GM19328 (cell line): Measurements from ENCODE around the gene RPS6KA1.

Source experiments
- ATAC-seq: cut with Tn5 transposase; IDR thresholded peaks from one replicate; pipeline ENCODE4 v1.9.1; 2021; ENCODE audit warnings: mild to moderate bottlenecking, moderate library complexity; ENCODE audit not compliant: unreplicated experiment

Gene RPS6KA1

DNA sequence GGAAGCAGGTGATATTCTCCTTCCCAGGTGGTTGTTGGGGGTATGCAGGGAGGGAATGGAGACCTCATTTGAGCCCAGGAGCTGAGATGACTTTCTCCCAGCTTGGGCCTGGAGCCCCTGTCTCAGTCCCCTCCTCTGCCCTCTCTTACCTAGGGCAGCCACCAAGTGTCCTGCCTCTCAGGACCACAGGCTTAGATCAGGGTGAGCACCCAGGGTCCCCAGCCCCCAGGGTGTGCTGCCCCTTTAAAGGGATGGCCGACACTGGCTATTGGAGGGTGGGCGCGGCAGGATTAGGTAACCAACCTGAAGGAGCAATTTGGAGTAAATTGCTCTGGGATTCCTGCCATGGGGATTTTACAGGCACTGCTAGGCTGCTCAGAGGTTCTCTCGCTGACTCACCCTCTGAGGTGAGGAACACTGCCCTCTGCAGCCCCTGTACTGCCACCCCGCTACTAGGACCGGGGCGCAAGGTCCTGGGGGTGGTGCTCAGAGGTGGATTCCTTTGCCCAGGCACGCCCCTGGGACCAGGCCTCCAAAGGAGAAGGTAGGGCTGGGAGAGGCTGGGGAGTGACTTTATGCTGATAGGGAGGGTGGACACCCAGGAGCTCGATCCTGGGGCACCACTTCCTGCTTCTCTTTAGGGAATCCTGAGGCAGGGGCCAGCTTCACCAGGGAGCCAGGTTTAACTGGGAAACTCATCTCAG is 1.5 kb downstream of the RPS6KA1 start:
- no peak for ATAC-seq

DNA sequence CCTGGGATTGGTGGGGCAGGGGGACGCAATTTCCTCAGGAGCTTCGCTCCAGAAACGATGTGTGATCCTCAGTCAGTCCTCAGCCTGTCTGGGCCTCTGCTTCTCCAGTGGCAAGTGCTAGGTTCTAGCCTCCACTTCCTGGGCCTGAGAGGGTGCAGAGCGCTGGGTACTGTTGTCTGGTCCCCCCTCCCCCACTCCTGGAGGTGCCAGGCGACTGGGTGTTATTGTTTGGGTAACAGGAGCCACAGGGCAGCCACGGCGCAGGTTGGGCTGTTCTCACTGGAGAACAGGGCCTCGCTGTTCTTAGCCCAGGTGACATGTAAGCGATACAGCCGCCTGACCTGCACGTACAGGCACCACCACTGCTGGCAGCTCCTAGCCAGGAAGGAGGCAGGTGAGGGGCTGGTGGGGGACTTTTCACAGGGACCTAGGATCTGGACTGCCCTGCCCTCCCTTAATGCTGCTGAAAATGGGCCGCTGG is 2.1 kb downstream of the RPS6KA1 start:
- ATAC-seq = no peak

DNA sequence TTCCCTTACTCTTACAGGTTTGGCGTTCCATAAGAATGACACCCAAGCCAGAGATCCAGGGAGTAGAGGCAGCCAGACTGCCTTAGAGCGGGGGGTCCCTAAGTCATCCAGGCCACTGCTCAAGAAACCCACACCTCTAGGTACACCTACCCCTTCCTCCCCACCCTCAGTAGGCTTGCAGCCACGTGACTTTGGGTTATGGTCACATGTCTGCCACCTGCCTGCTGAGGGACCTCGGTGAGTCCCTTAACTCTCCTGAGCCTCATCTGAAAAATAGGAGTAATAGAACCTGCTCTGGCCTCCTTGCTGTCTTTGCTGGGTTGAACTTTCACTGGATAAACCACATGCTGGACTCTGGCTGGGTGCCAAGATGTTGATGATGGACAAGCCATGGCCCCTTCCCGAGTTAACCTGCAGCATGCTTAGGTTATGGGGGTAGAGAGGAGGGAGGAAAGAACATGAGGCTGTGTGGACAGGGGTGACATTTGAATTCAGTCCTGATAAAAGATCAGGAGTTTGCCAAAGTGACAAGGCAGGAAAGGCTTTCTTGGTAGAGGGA is 4.5 kb downstream of the RPS6KA1 start:
- ATAC-seq = no peak

DNA sequence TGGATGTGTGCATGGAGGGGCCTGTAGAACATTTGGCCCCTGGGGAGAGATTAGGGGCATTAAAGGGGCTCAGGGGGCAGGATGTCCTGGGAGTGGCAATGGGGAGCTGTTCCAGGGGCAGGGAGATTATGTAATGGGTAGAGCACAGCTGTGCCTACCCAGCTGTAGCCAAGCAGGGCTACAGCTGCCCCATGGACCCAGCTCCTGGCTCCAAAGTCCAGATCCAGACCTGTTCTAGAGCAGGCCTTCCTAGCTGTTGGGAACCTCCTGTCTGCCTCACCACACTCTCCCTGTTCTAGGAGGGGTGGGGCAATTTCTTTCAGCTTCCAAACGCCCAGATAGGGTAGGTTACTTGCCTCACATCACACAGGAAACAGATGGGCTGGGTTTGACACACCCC is 5.6 kb downstream of the RPS6KA1 start:
- ATAC-seq = no peak

DNA sequence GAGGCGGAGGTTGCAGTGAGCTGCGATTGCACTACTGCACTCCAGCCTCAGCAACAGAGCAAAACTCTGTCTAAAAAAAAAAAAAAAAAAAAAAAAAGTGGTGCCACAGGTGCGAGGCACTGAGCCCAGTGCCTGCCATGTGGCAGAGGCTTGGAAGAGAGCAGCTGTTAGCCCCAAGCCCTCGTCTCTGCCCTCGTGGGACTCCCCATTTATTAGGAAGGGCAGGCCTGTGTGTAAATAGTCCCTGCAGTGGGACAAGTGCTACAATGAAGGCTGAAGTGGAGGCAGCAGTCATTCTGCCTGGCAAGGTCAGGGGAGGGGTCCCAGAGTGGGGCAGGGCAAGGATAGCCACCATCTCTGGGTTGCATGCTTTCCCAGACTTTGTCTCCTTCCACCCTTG is 6.5 kb downstream of the RPS6KA1 start:
- no peak for ATAC-seq

DNA sequence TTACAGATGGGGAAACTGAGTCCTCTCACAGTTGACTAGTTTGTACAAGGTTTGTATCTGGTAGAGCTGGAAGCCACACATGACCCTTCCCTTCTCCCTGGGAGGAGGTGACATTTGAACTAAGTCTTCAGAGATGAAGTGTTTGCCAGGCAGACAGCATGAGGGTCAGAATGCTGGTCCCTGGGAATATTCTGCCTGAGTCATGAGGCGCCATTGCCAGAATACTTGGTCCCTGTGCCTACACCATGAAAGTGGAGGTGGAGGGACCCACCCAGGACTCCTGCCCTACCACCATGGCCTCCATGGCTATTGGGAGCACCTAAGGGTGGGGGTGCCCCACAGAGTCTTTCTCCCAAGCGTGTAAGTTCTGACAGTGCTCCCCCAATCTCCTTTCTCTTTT is 7.0 kb downstream of the RPS6KA1 start:
- ATAC-seq = no peak

DNA sequence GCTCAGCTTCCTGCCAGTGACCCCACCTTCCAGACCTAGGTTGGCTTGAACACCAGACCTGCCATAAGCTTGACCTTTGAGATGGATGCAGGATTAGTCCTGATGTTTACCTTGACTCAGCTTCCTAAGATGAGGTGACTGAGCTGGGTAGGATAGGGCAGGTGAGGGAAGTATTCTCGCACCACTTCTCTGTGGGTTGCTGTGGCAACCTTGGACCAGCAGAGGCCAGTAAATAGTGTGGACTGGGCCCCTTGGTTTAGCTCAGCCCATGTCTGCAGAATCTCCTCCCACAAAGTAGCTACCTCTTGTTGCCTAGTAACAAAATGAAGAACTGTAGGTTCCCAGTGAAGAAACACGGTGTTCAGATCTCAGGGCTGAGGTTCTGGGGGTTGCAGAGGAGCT is 8.4 kb downstream of the RPS6KA1 start:
- ATAC-seq = no peak

DNA sequence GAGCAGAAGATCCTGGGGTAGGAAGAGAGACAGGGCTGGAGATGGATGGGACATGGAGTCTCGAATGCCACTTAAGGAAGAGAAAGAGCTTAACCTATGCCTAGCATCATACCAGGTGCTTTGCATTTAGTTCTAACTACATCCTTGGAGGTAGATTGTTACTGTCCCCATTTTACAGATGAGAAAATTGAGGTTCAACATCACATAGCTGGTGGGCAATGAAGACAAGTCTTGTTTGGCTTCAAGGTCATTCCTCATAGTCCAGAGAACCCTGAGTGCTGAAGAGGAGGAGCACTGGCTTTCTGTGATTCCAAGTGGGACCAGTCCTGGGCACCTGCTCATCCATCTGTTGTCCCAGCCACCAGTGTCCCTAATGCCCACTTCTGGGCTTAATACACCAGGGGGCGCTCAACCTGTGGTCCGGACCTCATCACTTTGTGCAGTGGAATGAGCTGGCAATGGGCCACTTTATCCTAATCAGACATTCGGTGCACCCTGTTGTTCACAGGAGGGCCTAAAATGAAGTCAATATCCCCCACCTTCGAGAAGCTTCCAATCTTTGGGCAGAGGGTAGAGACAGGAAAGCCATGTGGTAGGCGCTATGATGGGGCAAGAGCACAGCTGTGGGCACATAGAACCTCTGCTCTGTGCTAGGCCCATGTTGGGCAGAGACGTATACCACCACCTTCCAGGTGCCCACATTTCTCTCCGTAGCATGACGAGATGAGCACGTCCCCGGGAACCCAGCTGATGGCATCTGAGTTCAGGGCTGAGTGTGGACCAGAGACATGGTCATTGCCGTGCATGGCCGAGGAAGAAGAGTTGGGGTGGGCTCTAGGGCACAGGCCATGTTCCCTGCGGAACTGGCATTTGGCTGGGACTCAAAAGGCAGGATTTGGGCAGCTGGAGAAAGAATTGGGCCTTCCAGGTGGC is 9.2 kb downstream of the RPS6KA1 start:
- ATAC-seq = no peak

DNA sequence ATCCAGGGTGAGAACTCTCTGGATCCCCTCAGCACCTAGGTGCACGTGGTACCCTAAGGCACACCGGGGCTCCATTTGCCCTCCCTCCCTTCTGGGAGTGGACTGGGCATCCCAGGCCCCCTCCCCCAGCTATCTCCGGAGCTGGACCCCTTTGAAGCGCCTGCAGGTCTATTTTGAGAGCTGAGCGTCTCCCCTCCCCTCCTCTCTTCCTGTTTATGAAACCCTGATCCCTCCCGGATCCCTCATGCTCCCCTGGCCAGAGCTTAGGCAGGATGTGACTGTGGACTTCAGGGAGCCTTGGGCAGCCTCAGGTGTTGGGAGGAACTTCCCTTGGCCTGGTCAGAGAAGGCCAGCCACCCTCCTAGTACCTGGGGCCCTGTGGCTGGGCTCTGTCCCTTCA is 10.2 kb downstream of the RPS6KA1 start:
- ATAC-seq = no peak

DNA sequence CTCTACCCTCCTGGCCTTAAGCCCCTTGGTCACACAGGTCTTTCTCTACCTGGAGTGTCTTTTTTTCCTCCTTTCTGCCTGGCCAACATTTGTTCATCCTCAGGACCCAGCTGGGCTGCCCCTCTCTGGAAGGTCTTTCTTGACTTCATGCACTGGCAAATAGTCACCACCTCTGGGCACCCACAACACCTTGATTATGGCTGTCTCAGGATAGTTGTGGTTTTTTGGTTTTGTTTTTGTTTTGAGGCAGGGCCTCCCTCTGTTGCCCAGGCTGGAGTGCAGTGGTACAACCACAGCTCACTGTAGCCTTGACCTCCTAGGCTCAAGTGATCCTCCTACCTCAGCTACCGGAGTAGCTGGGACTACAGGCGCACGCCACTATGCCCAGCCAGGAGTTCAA is 10.8 kb downstream of the RPS6KA1 start:
- ATAC-seq = no peak

DNA sequence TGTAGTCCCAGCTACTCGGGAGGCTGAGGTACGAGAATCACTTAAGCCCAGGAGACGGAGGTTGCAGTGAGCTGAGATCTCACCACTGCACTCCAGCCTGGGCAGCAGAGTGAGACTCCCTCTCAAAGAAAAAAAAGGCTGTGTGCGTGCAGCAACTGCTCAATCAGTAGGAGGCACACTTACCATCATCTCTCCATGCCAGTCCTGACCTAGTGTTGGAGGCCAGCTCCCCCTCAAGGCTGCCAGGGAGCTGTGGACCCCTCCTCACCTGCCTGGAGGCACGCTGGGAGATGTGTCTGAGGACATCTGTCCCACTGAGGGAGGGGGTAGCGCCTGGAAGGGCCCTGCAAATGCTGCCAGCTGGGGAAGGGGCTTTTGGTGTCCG is 11.9 kb downstream of the RPS6KA1 start:
- no peak for ATAC-seq

DNA sequence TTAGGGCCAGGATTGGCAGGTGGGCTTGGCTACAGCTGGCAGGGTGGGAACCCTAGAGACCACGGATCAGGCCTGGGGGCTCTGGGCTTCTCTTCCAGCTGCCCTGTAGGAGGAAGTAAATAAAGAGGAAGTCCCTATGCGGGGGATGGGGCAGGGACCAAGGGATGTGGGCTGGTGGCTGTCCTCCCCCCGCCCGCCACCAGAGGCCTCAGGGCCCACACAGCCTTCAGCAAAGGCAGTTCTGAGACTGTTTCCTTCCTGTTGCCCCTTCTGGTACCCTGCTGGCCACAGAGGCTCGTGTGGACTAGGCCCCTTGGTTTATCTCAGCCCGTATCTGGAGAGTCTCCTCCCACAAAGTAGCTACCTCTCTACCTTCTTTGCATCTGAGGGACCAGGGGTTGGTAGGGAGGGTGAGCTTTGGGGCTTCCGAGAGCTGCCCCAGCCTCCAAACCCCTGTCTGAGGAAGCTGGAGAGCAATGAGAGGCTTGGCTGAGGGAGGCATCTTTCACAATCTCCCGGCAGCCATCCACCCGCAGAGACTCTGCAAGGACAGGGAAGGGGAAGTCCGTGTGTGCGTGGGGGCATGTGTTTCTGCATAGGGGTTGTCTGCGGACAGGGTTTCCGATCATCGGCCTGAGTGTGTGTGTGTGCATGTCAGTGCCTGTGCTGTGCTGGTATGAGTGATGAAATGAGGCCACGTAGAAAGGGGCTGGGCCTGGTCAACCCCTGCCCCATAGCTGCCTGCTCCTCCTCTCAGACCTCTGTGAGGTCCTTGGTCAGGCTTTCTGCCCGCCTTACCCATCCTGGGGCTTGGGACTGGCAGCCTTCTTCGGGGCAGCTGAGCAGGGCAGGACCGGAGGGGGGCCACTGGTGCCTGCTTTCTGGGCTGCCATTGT is 12.5 kb downstream of the RPS6KA1 start:
- peak; percentile 39 for ATAC-seq

DNA sequence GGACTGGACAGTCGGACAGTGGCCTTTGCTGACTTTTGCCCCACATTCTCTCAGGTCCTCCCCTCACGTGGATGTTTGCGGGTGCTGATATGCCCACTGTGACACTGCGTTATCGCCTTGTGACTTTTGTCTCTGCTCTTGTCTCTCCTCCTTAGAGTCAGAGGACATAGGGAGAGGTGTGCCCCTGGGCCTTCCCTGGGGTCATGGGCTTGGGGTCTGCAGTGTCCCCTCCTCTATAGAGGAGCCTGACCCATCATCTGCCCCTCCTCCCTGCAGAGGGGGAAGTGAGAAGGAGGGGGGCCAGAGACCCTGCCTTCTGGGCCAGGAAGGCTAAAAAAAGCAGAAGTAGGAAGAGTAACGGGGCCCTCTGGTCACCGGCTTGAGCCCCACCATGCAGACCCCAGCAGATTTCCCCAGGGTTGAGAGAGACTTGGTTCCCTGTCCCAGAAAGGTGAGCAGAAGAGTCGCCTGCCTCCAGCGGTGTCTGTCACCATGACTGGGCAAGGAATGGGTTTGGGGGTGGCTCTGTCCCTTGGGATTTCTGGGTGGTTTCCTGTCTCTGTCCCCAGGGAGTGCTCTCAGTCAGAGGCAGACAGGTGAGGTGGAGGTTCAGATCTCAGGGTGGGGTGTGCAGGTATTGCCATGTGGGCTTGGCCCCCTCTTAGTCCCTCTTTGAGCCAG is 13.3 kb downstream of the RPS6KA1 start:
- ATAC-seq = no peak

DNA sequence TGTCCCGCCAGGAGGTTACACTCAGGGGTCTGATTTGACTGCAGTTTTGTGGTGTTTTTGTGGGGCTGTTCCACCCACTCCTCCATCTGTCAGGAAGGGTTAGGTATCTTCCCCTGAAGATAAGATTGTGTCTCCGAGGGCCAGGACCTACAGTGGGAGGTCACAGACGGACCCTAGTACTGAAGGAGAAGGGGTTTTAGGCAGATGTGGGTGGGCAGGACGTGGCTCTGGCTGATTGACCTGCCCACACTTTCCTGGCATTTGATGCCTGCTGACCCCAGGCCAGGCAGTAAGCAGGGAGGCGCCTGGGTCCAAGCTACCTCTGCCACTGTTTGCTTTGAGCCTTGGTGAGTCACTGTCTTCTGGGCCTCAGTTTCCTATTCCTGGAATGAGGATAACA is 13.9 kb downstream of the RPS6KA1 start:
- no peak for ATAC-seq

DNA sequence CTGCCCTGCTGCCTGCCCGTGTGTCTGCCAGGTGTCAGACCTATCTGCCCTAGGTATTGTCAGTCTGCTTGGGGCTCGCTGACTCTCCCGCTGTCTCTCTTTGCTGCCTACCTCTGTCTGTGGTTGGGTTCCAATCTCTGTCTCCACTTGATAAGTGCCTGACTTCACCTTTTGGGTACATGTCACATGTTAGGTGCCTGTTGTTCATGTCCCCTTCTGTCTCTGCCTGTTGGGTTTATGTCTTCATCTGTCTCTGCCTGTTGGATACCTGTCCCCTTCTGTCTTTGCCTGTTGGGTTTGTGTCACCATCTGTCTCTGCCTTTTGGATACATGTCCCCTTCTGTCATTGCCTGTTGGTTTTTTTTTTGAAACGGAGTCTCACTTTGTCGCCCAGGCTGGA is 14.6 kb downstream of the RPS6KA1 start:
- no peak for ATAC-seq

DNA sequence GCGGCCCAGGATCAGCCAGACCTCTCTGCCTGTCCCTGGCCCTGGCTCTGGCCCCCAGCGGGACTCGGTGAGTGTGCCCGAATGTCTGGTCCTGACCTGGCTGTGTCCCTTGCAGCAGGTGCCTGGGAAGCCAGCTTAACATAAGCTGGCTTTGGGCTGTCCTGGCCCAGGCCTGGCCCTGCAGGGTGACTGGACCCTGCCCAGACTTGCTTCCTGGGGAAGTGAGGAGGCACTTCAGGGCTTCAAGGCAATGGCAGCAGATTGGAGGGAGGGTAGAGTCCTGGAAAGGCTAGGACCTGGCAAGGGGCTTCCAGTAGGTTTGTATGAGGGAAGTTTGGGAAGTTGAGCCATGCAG is 16.4 kb downstream of the RPS6KA1 start:
- no peak for ATAC-seq

DNA sequence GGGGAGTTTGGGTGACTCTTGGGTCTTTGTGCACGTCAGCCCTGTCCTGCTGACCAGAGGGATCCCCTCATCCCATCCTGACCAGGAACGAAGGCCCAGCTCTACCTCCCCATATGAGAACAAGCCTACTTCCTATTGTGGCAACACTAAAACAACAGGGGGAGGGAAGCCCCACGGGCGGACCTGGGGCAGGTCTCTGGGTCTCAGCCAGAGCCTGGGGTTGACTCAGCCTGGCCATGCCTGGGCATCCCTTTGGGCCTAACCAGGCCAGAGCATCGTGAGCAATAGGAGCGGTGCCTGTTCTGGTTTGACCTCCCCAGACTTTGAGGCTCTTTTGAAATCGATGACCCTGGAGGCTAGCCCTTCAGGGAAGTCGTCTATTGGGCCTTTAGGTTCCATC is 16.8 kb downstream of the RPS6KA1 start:
- no peak for ATAC-seq

DNA sequence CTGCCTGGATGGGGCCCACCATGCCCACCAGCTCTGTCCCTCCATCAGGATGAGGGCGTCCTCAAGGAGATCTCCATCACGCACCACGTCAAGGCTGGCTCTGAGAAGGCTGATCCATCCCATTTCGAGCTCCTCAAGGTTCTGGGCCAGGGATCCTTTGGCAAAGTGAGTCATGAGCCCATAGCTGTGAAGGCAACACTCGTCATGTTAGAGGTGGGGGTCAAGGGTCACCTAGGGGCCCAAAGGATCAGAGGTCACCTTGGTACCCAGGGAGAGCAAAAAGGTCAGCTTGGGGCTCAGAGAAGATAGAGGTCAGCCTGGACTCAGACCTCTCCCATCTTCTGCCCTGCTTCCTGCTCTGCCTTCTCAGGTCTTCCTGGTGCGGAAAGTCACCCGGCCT is 17.3 kb downstream of the RPS6KA1 start:
- no peak for ATAC-seq

DNA sequence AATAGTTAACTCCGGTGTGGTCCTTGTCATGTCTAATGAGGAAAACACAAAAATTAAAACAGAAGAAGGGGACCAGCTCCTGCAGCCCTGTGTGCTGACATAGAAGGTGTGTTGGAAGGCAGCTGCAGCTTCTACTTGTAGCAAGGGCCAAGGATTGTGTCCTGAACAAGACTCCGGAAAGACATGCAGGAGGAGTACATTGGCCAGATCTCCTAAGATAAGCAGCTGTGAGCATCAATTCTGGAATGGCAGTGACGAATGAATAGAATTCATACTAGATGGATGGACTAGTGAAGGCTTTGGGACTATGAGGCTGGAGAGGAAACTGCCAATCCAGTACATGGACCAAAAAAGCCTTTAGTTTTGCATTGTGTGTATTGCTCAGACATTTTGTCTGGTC is 19.3 kb downstream of the RPS6KA1 start:
- no peak for ATAC-seq

DNA sequence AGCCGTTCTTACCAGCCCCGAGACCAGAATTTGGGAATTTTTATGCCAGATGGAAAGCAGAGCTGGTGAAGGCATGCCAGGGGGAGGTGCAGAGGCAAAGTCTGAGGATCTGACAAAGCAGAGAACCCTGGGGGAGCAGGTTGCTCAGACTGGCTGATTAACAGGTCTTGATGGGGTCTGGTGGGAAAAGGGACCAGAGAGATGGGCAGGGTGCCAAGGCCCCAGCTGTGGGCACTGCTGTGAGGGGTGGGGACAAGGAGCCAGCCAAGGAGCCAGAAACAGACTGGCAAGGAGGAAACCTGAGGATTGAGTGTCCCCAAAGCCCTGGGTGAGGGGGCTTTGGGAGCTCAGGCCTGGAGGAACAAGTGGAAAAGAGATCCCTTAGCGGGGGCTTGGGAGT is 21.4 kb downstream of the RPS6KA1 start:
- ATAC-seq = no peak
